Thyroid gland (tissue), 4 donors: ENCODE data around the gene FOXC2.

Source experiments
- POLR2A ChIP-seq, 2 donors: fragments of 450-650 bp; IDR thresholded peaks; one replicate each; pipeline ENCODE4 v1.6.1; 2017; ENCODE audit warnings: antibody characterized with exemption in 2 of 2, mild to moderate bottlenecking in 2 of 2, moderate library complexity in 1 of 2
- TF ChIP-seq, protein P1 (sequence below), 6 experiments: fragments of 200-600 bp in 3 of 6; fragments of 450-650 bp in 3 of 6; sonication (generic) in 3 of 6; IDR thresholded peaks; one replicate each; pipeline ENCODE4 v1.5.1; 2016 to 2019; ENCODE audit warnings: antibody characterized with exemption in 6 of 6, mild to moderate bottlenecking in 2 of 6, inconsistent platforms in 1 of 6, moderate library complexity in 1 of 6

DNA sequence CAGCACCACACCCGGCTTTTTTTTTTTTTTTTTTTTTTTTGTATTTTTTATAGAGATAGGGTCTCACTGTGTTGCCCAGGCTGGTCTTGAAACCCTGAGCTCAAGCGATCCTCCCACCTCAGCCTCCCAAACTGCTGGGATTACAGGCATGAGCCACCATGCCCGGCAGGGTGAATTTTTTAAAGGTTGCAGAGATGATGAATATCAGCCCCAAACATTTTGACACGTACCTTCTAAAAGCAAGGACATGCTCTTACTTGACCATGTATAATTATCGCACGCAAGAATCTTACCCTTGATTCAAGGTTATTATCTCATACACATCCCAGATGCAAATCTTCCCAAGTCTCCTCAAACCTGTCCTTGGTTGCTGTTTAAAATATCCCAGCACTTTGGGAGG lies 4.3 kb upstream of the FOXC2 start:
- TF ChIP-seq, protein P1, sequence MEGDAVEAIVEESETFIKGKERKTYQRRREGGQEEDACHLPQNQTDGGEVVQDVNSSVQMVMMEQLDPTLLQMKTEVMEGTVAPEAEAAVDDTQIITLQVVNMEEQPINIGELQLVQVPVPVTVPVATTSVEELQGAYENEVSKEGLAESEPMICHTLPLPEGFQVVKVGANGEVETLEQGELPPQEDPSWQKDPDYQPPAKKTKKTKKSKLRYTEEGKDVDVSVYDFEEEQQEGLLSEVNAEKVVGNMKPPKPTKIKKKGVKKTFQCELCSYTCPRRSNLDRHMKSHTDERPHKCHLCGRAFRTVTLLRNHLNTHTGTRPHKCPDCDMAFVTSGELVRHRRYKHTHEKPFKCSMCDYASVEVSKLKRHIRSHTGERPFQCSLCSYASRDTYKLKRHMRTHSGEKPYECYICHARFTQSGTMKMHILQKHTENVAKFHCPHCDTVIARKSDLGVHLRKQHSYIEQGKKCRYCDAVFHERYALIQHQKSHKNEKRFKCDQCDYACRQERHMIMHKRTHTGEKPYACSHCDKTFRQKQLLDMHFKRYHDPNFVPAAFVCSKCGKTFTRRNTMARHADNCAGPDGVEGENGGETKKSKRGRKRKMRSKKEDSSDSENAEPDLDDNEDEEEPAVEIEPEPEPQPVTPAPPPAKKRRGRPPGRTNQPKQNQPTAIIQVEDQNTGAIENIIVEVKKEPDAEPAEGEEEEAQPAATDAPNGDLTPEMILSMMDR (IDR thresholded peaks at IDR 0.05) = no peak
- TF ChIP-seq POLR2A (IDR thresholded peaks at IDR 0.05) = no peak
